Calu3 (cell line): ENCODE results near the gene FIZ1. TPM values are rescaled to one million over a fixed set of nuclear protein-coding genes. Genes with fewer than 3 reads are reported as not detected.

Experiments used
- BruUV-seq: library from RNA; stranded (reverse); fragments of 400-500 nt; replicated peaks from 2 replicates; lab custom pipeline; 2021; lab: Mats Ljungman, UMichigan
- CTCF ChIA-PET: fragments of 300-600 bp; sonication (Branson Sonifier 250); formaldehyde crosslinking; loops from one replicate; lab custom pipeline; 2022; ENCODE audit warnings: antibody characterized with exemption; lab: Charles Lee
- DNase-seq: peaks from one replicate; pipeline ENCODE4 v3.0.0; 2022
- H3K27ac Mint-ChIP-seq: one replicate; pipeline ENCODE4 v1.8.0; 2022; ENCODE audit warnings: mixed read lengths; ENCODE audit not compliant: unreplicated experiment
- H3K27me3 Mint-ChIP-seq: one replicate; pipeline ENCODE4 v1.8.0; 2022; ENCODE audit warnings: mixed read lengths; ENCODE audit not compliant: unreplicated experiment
- H3K36me3 Mint-ChIP-seq: one replicate; pipeline ENCODE4 v1.8.0; 2022; ENCODE audit warnings: mild to moderate bottlenecking, moderate library complexity, mixed read lengths; ENCODE audit not compliant: insufficient read depth, unreplicated experiment
- H3K4me1 Mint-ChIP-seq: one replicate; pipeline ENCODE4 v1.8.0; 2022; ENCODE audit warnings: mild to moderate bottlenecking, low read depth, mixed read lengths; ENCODE audit not compliant: unreplicated experiment
- H3K4me3 Mint-ChIP-seq: one replicate; pipeline ENCODE4 v1.8.0; 2022; ENCODE audit warnings: mild to moderate bottlenecking, low read depth, moderate library complexity, mixed read lengths; ENCODE audit not compliant: unreplicated experiment
- H3K9me3 Mint-ChIP-seq: one replicate; pipeline ENCODE4 v1.8.0; 2022; ENCODE audit warnings: low read depth, mixed read lengths; ENCODE audit not compliant: unreplicated experiment
- intact Hi-C: fragments of 100-400 bp; cut with micrococcal nuclease; formaldehyde crosslinking; loops from one replicate; pipeline ENCODE4 v1.10.0; 2022; ENCODE audit not compliant: unreplicated experiment
- total RNA-seq: library from RNA; stranded (reverse); gene quantifications from 2 replicates; pipeline ENCODE4 v1.2.3, GENCODE V29; 2022
- TF ChIP-seq, protein P1 (sequence below): fragments of 200-600 bp; IDR thresholded peaks from one replicate; pipeline ENCODE4 v1.8.0; 2022; ENCODE audit warnings: antibody characterized with exemption; ENCODE audit not compliant: unreplicated experiment

Gene FIZ1
- total RNA-seq, 1 experiment from 2014 or later = 18.6 TPM

DNA sequence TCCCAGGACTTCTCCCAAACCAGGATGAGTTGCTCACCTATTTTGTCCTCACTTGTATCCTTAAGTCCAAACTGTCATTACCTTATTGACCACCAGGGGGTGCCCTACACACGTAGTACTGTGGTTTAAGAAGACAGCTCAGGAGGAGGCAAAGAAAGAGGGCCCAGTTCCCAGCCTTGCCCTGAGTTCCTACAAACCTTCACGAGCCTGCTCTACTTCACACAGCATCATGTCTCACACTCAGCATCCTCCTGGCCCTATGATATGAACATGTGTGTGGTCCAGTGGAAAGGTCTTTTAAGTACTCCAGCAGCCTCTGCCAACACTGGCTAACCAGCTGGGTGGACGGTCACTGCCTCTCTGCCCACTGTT lies 33.1 kb upstream of the FIZ1 start:
- BruUV-seq = no TSS peak
- H3K4me1 Mint-ChIP-seq = peaks cover 32% of the 10 kb centered on the region
- peak overlapping the region; percentile 22 for H3K4me3 Mint-ChIP-seq
- TF ChIP-seq, protein P1, sequence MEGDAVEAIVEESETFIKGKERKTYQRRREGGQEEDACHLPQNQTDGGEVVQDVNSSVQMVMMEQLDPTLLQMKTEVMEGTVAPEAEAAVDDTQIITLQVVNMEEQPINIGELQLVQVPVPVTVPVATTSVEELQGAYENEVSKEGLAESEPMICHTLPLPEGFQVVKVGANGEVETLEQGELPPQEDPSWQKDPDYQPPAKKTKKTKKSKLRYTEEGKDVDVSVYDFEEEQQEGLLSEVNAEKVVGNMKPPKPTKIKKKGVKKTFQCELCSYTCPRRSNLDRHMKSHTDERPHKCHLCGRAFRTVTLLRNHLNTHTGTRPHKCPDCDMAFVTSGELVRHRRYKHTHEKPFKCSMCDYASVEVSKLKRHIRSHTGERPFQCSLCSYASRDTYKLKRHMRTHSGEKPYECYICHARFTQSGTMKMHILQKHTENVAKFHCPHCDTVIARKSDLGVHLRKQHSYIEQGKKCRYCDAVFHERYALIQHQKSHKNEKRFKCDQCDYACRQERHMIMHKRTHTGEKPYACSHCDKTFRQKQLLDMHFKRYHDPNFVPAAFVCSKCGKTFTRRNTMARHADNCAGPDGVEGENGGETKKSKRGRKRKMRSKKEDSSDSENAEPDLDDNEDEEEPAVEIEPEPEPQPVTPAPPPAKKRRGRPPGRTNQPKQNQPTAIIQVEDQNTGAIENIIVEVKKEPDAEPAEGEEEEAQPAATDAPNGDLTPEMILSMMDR = peak; percentile 63
- CTCF ChIA-PET = interaction anchor here (0.6 to 2.4 kb wide), 17 partner anchors 8 to 701 kb away, joined by 3 to 15 read pairs (median 7); partner anchors contain the start of genes FIZ1, ISOC2, U2AF2 and ZNF784
- H3K36me3 Mint-ChIP-seq = peaks cover 42% of the 10 kb centered on the region
- H3K27me3 Mint-ChIP-seq = no peaks in the 10 kb centered on the region
- no peaks in the 10 kb centered on the region for H3K9me3 Mint-ChIP-seq
- peak; percentile 94 for DNase-seq
- H3K27ac Mint-ChIP-seq = no peak overlapping the region
- intact Hi-C loops = loop anchor here (5.0 to 10.0 kb wide), 3 partner anchors 165 to 488 kb away; partner anchors contain the start of genes RPL28, TMEM238 and TNNT1

GRCh38 chr19:55626350-55626749 lies 27.0 kb upstream of the FIZ1 start:
- CTCF ChIA-PET = interaction anchor here (0.6 to 1.3 kb wide), 3 partner anchors 8 to 485 kb away, joined by 3 to 4 read pairs (median 4); partner anchors contain the start of gene FIZ1
- TF ChIP-seq, protein P1 = no peak
- Mint-ChIP-seq H3K4me3 (no peak overlapping the region), H3K9me3 (no peaks in the 10 kb centered on the region), H3K27me3 (no peaks in the 10 kb centered on the region), H3K36me3 (peaks cover 19% of the 10 kb centered on the region), H3K4me1 (peaks cover 21% of the 10 kb centered on the region), H3K27ac (no peak overlapping the region)
- intact Hi-C loops = no loop called here
- no peak for DNase-seq
- BruUV-seq = no TSS peak

DNA sequence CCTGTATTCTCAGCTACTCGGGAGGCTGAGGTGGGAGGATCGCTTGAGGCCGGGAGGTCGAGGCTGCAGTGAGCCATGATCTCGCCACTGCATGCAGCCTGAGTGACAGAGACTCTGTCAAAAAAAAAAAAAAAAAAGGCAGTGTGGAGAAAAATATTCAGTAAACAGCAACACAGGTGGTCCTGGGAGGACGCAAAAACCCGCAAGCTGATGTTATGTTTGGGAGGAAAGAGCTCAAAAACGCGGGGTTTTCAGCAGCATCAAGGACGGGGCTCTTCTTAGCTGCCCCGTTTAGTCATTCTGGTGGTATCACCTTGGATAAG lies 25.6 kb upstream of the FIZ1 start:
- BruUV-seq = TSS peak; percentile 64
- CTCF ChIA-PET = interaction anchor here (0.6 to 1.6 kb wide), 18 partner anchors 7 to 1436 kb away, joined by 3 to 16 read pairs (median 4); partner anchors contain the start of genes FIZ1 and MBOAT7
- H3K27ac Mint-ChIP-seq = peak overlapping the region; percentile 95
- H3K9me3 Mint-ChIP-seq = no peaks in the 10 kb centered on the region
- peaks cover 30% of the 10 kb centered on the region for H3K36me3 Mint-ChIP-seq
- H3K4me3 Mint-ChIP-seq = peak overlapping the region; percentile 92
- no peaks in the 10 kb centered on the region for H3K27me3 Mint-ChIP-seq
- intact Hi-C loops = no loop called here
- TF ChIP-seq, protein P1 = no peak
- DNase-seq = no peak
- peaks cover 19% of the 10 kb centered on the region for H3K4me1 Mint-ChIP-seq

- CTCF ChIA-PET = interaction anchor here (0.5 to 1.6 kb wide), 26 partner anchors 8 to 1435 kb away, joined by 3 to 16 read pairs (median 5); partner anchors contain the start of genes MBOAT7 and NAT14
- TF ChIP-seq, protein P1 = no peak
- Mint-ChIP-seq H3K27me3 (no peaks in the 10 kb centered on the region), H3K4me3 (peak within 1 kb of the TSS; percentile 92), H3K36me3 (peaks cover 34% of the 10 kb centered on the region), H3K27ac (peak within 1 kb of the TSS; percentile 95), H3K9me3 (no peaks in the 10 kb centered on the region), H3K4me1 (peaks cover 19% of the 10 kb centered on the region)
- BruUV-seq = no TSS peak
- DNase-seq = peak; percentile 97
- intact Hi-C loops = no loop called here
Measured at GRCh38 chr19:55624109-55625003, 25.0 kb upstream of the FIZ1 start, which contains the start of gene ZNF784. Gene ZNF784 (minus strand): TSS chr19:55624566. CDS start chr19:55624561, 5 bp downstream.
